Hepatocyte (in vitro differentiated cells): ENCODE measurements around the gene SSC5D.

Source experiments
- CTCF ChIP-seq: fragments of 200-600 bp; sonication (generic); IDR thresholded peaks from 2 replicates; pipeline ENCODE4 v1.5.1; 2016; ENCODE audit warnings: antibody characterized with exemption, mild to moderate bottlenecking; ENCODE audit not compliant: poor library complexity
- EZH2 ChIP-seq: fragments of 200-600 bp; sonication (generic); IDR thresholded peaks from 2 replicates; pipeline ENCODE4 v1.6.1; 2016; ENCODE audit warnings: antibody characterized with exemption, mild to moderate bottlenecking, borderline replicate concordance
- EZH2phosphoT487 ChIP-seq: fragments of 200-600 bp; sonication (generic); IDR thresholded peaks from one replicate; pipeline ENCODE4 v1.6.1; 2018; ENCODE audit warnings: antibody characterized with exemption, mild to moderate bottlenecking, low read depth, moderate library complexity; ENCODE audit not compliant: unreplicated experiment, severe bottlenecking

GRCh38 chr19:55477905-55478304 lies 10.3 kb upstream of the SSC5D start:
- no peak for TF ChIP-seq EZH2
- TF ChIP-seq CTCF = no peak
- no peak for TF ChIP-seq EZH2phosphoT487
